Astrocyte of the cerebellum (primary cell): ENCODE results near the gene PLA2G5.

ENCODE experiments used
- DNase-seq: peaks from one replicate; pipeline ENCODE4 v3.0.0-alpha.2; 2011; ENCODE audit warnings: low read depth
- H3K4me3 ChIP-seq: 2 replicates; pipeline ENCODE4 v1.5.1; 2011; ENCODE audit warnings: mild to moderate bottlenecking, low read depth, low read length, moderate library complexity
- in situ Hi-C: cut with HindIII; loops from 2 replicates; pipeline ENCODE4 v1.10.0; 2017; ENCODE audit warnings: low sequenced_read_pairs
- TF ChIP-seq, protein P1 (sequence below): IDR thresholded peaks from 2 replicates; pipeline ENCODE4 v1.5.1; 2012; ENCODE audit warnings: low read length, low read depth, moderate library complexity, mild to moderate bottlenecking; ENCODE audit errors: missing control alignments

The PLA2G5 gene

GRCh38 chr1:20138961-20139550, 69.1 kb downstream of the PLA2G5 start, which contains the start of gene PLA2G2F:
Gene PLA2G2F, plus strand, starts transcription at chr1:20139323. Its CDS starts 105 bp downstream, at chr1:20139428.
- TF ChIP-seq, protein P1, sequence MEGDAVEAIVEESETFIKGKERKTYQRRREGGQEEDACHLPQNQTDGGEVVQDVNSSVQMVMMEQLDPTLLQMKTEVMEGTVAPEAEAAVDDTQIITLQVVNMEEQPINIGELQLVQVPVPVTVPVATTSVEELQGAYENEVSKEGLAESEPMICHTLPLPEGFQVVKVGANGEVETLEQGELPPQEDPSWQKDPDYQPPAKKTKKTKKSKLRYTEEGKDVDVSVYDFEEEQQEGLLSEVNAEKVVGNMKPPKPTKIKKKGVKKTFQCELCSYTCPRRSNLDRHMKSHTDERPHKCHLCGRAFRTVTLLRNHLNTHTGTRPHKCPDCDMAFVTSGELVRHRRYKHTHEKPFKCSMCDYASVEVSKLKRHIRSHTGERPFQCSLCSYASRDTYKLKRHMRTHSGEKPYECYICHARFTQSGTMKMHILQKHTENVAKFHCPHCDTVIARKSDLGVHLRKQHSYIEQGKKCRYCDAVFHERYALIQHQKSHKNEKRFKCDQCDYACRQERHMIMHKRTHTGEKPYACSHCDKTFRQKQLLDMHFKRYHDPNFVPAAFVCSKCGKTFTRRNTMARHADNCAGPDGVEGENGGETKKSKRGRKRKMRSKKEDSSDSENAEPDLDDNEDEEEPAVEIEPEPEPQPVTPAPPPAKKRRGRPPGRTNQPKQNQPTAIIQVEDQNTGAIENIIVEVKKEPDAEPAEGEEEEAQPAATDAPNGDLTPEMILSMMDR = no peak
- in situ Hi-C loops = no loop called here
- DNase-seq = no peak
- no peak within 1 kb of the TSS for H3K4me3 ChIP-seq

DNA sequence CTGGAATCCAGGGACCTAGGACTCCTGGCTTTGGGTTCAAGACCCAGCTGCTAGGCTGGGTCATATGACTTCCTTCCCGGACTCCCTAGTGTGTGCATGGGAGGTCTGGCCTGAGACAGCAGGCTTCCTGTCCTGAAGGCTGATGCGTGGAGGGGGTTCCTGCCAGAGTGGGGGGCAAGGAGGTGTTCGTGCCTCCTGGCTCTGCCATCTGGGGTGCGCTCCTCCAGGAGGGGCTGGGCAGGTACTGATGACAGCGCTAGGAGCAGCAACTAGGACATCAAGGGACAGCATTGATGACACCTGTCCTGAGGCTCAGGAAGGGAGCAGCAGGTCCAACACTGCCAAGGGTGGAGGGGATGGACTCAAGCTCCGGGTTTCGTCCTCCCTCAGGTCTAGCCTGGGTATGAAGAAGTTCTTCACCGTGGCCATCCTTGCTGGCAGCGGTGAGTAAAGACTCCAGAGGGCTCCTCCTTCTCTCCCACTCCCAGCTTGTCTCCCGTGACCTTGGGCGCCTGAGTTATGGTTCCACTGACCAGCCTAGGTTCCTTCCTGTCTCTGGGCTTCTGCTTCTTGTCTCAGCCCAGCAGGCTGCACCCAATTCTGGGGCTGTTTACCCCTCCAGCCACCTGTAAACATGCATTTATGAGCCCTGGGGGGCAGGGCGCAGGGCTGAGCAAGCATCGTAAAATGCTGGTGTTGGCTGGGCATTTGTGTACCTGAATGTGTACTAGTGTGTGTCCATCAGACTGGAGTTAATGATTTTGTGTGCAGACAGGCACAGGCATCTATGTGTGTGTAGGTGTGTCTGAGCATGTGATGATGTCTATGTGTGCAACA, 70.0 kb downstream of the PLA2G5 start:
- DNase-seq = no peak
- in situ Hi-C loops = no loop called here
- TF ChIP-seq, protein P1 = no peak
- H3K4me3 ChIP-seq = no peak overlapping the region

DNA sequence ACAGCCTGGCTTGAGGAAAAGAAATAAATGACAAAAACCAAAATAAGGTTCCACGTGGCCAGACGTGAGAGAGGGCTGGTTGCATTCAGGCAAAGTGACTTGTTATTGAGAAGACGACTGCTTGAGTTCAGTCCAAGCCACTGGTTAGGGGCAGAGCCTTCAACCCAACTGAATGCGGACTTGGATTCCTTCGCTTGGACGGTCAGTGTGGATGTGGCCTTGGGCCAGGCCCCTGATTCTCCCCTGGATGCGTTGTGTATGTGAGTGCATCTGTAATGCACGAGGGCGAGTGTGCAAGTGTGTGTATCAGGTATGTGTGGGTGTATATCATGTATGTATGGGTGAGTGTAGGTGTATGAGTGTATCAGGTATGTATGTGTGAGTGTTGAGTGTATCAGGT, 71.0 kb downstream of the PLA2G5 start:
- no peak overlapping the region for H3K4me3 ChIP-seq
- in situ Hi-C loops = no loop called here
- no peak for DNase-seq
- TF ChIP-seq, protein P1 = no peak

DNA sequence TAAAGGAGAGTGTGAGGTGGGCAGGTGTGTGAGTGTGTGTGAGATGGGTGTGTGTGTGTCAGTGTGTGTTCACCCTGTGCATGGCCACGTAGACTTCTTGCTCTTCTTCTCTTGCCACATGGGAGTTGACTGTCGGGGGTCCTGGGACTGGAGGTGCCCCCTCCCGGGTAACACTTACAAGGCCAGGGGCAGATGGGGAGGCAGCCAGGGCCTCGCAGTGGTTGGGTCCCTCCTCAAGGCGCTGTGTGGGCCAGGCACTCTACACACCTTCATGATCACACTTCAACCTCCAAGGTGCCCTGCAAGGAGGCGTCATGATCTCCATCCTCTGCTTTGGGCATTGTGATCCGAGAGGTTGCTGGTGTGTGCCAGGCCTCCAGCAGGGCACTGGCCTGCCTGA, 71.5 kb downstream of the PLA2G5 start:
- in situ Hi-C loops = no loop called here

More for the DNA sequence above, 71.5 kb downstream of the PLA2G5 start:
- no peak for DNase-seq
- TF ChIP-seq, protein P1 = no peak
- no peak overlapping the region for H3K4me3 ChIP-seq
